Spleen (tissue), 11 donors: ENCODE measurements around the gene ARNT2. TPM values are rescaled to one million over a fixed set of nuclear protein-coding genes. Genes with fewer than 3 reads are reported as not detected.

Experiments
- DNase-seq: peaks from one replicate; pipeline ENCODE4 v3.0.0-alpha.2; 2020
- H3K27ac ChIP-seq, 8 donors: fragments of 200-600 bp; sonication (generic) in 7 of 8; 1 replicate in 4 of 8; 2 replicates in 4 of 8; pipeline versions ENCODE4 v1.5.0 to v1.8.0; 2016 to 2021; ENCODE audit warnings: inconsistent platforms in 4 of 8, mild to moderate bottlenecking in 4 of 8, moderate library complexity in 1 of 8
- H3K27me3 ChIP-seq, 7 donors: fragments of 200-600 bp; sonication (generic) in 6 of 7; replicated peaks in 1 of 7; 1 replicate in 4 of 7; 2 replicates in 3 of 7; pipeline versions ENCODE4 v1.5.0 to v1.8.0; 2016 to 2021; ENCODE audit warnings: inconsistent platforms in 3 of 7, mild to moderate bottlenecking in 1 of 7
- H3K36me3 ChIP-seq, 6 donors: fragments of 200-600 bp; sonication (generic) in 5 of 6; 1 replicate in 4 of 6; 2 replicates in 2 of 6; pipeline versions ENCODE4 v1.5.0 to v1.8.0; 2016 to 2021; ENCODE audit warnings: inconsistent platforms in 2 of 6
- H3K4me1 ChIP-seq, 6 donors: fragments of 200-600 bp; sonication (generic) in 5 of 6; 1 replicate in 3 of 6; 2 replicates in 3 of 6; pipeline versions ENCODE4 v1.5.0 to v1.8.0; 2016 to 2021; ENCODE audit warnings: inconsistent platforms in 3 of 6
- H3K4me3 ChIP-seq, 8 donors: fragments of 200-600 bp; sonication (generic) in 7 of 8; 1 replicate in 4 of 8; 2 replicates in 4 of 8; pipeline versions ENCODE4 v1.5.0 to v1.8.0; 2016 to 2021; ENCODE audit warnings: inconsistent platforms in 4 of 8, mild to moderate bottlenecking in 4 of 8, moderate library complexity in 2 of 8
- H3K9me3 ChIP-seq, 8 donors: fragments of 200-600 bp; sonication (generic) in 7 of 8; 1 replicate in 4 of 8; 2 replicates in 4 of 8; pipeline versions ENCODE4 v1.5.0 to v1.8.0; 2016 to 2021; ENCODE audit warnings: inconsistent platforms in 4 of 8
- CTCF ChIP-seq, 11 experiments: fragments of 200-600 bp in 7 of 11; fragments of 450-650 bp in 4 of 11; sonication (generic) in 4 of 11; IDR thresholded peaks in 8 of 11; conservative IDR thresholded peaks in 3 of 11; 1 replicate in 7 of 11; 2 replicates in 4 of 11; pipeline versions ENCODE4 v1.4.0 to v1.8.0; 2016 to 2021; ENCODE audit warnings: antibody characterized with exemption in 11 of 11, inconsistent platforms in 4 of 11, mild to moderate bottlenecking in 1 of 11
- POLR2A ChIP-seq, 3 donors: fragments of 450-650 bp; IDR thresholded peaks; one replicate each; pipeline ENCODE4 v1.5.1; 2017; ENCODE audit warnings: antibody characterized with exemption in 3 of 3, mild to moderate bottlenecking in 1 of 3
- POLR2AphosphoS5 ChIP-seq, 3 donors: sonication (generic); formaldehyde crosslinking; IDR thresholded peaks; one replicate each; pipeline ENCODE4 v1.5.1; 2017; ENCODE audit warnings: antibody characterized with exemption in 3 of 3
- WGBS, 5 donors: extraction: QIAGEN DNeasy Blood & Tissue Kit in 3 of 5; methylation state at CpG; one replicate each; pipeline versions ENCODE4 v1.1.5 to v1.1.7; 2013 to 2018; 5-methylcytosine and 5-hydroxymethylcytosine counted together
- intact Hi-C: fragments of 100-400 bp; cut with DNase I; formaldehyde crosslinking; loops from one replicate; pipeline ENCODE4 v1.15.0; 2023; ENCODE audit warnings: low total_unique reads
- polyA plus RNA-seq, 3 donors: library from polyadenylated mRNA; stranded (reverse); fragments of 200-250 nt; gene quantifications; one replicate each; pipeline ENCODE4 v1.2.1, GENCODE V29; 2013
- total RNA-seq, 7 donors: library from RNA; depleted of rRNA in 3 of 7; stranded (reverse); fragments of >200 nt in 3 of 7; fragmentation: NEBNext Ultra II Directional in 4 of 7; extraction: Animal tissue kit (Norgen Biotek cat#: 25700) in 4 of 7; gene quantifications; one replicate each; pipeline versions ENCODE4 v1.1.0 to v1.2.1, GENCODE V29; 2016 to 2021
- donor health status: healthy with polysubstance abuse.
- donor health status: DM: no; HTN: no; CAD: no; lungs with moderate emphysema.
- donor health status: DM: no; HTN: no; CAD: no.
- donor health status: Bipolar disorder and iron deficiency.
- donor health status: healthy.
- donor health status: DM: no; HTN: no; CAD: no.
- donor health status: DM: yes; HTN: yes; CAD: no.

ARNT2 gene
- total and polyA plus RNA-seq, 10 donors = 1.9 to 12.3 (median 9.1) TPM

DNA sequence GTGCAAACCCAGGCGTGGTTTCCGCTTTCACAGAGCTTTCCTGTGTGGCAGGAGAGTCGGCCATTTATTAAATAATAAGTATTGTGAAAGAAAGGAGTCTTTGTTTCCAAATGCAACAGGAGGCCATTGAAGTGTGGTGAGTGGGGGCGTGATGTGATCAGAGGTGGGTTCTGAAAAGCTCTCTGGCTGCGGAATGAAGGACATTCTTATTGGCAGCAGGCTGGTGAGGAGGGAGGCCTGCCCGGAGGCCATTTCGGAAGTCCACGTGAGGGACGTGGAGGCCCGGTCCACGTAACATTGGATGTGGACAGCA, 11.1 kb downstream of the ARNT2 start:
- DNase-seq = no peak

GRCh38 chr15:80416702-80417101, 12.5 kb downstream of the ARNT2 start:
- TF ChIP-seq CTCF (IDR thresholded peaks at IDR 0.05 in 8 of 11, conservative IDR thresholded peaks at IDR 0.05 in 3 of 11) = no peak
- no peak for TF ChIP-seq POLR2AphosphoS5 (IDR thresholded peaks at IDR 0.05)
- Histone ChIP-seq H3K9me3 (no peaks in the 10 kb centered on the region), H3K4me1 (peaks cover 0 to 30% (median 14%) of the 10 kb centered on the region in 6 donors), H3K27me3 (peaks cover 0 to 8% (median 0%) of the 10 kb centered on the region in 7 donors), H3K36me3 (no peaks in the 10 kb centered on the region), H3K27ac (no peak overlapping the region), H3K4me3 (no peak overlapping the region)
- no peak for DNase-seq
- intact Hi-C loops = no loop called here
- 70 to 78% (median 73%) methylated on average over 4 of the region's 4 CpGs for WGBS, 5 donors

More for the DNA sequence above, 11.1 kb downstream of the ARNT2 start:
- intact Hi-C loops = no loop called here
- Histone ChIP-seq H3K9me3 (no peaks in the 10 kb centered on the region), H3K27me3 (peaks cover 0 to 8% (median 0%) of the 10 kb centered on the region in 7 donors), H3K4me3 (no peak overlapping the region), H3K4me1 (peaks cover 0 to 30% (median 14%) of the 10 kb centered on the region in 6 donors), H3K36me3 (no peaks in the 10 kb centered on the region), H3K27ac (no peak overlapping the region)
- WGBS, 5 donors = 82 to 91% (median 90%) methylated on average over 11 of the region's 11 CpGs
- TF ChIP-seq POLR2A (IDR thresholded peaks at IDR 0.05) (no peak), POLR2AphosphoS5 (IDR thresholded peaks at IDR 0.05) (no peak)

DNA sequence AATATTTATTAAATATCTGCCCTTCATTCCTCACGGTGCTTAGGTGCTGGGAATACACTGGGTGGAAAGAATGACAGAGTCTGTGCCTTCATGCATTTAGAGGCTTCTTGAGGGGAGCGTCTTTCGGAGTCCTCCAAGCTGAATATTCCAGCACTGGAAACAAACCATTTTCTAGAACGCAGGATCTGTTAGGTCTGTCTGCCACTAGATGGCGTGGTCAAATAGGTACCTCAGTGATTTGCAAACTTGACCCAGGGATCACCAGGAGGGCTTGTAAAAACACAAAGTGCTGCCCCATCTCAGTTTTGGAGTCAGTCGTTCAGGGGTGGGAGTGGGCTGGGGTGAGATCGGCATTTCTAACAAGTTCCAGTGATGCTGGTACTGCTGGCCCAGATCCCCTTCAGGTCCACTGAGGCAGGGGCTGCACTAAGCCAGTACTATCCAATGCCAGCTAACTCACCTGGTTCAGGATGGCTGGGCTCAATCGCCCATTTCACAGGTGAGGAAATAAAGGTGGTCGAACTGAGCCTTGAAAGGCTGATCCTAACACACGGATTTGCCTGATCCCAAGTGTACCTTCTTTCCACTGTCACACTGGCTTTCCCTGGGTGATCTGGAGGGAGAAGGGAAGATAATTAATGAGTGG, 14.8 kb downstream of the ARNT2 start:
- no peak for TF ChIP-seq POLR2A (IDR thresholded peaks at IDR 0.05)
- TF ChIP-seq CTCF (IDR thresholded peaks at IDR 0.05 in 8 of 11, conservative IDR thresholded peaks at IDR 0.05 in 3 of 11) = peak in 5 of 11 experiments; percentile 29 to 55 (median 34)
- peak overlapping the region in 4 of 8 donors; percentile 3 to 51 (median 41) for H3K27ac ChIP-seq
- 51 to 58% (median 57%) methylated on average over 10 of the region's 10 CpGs for WGBS, 5 donors
- no peak overlapping the region for H3K4me3 ChIP-seq
- H3K27me3 ChIP-seq = peaks cover 0 to 8% (median 0%) of the 10 kb centered on the region in 7 donors
- H3K36me3 ChIP-seq = no peaks in the 10 kb centered on the region
- peaks cover 0 to 16% (median 1%) of the 10 kb centered on the region in 6 donors for H3K4me1 ChIP-seq
- intact Hi-C loops = no loop called here
- DNase-seq = no peak
- H3K9me3 ChIP-seq = no peaks in the 10 kb centered on the region

- TF ChIP-seq CTCF (IDR thresholded peaks at IDR 0.05 in 8 of 11, conservative IDR thresholded peaks at IDR 0.05 in 3 of 11) = no peak
- TF ChIP-seq POLR2AphosphoS5 (IDR thresholded peaks at IDR 0.05) = no peak
- TF ChIP-seq POLR2A (IDR thresholded peaks at IDR 0.05) = no peak
- WGBS, 5 donors = 43 to 58% (median 53%) methylated on average over 4 to 5 of the region's 5 CpGs
- Histone ChIP-seq H3K4me3 (no peak overlapping the region), H3K9me3 (no peaks in the 10 kb centered on the region), H3K4me1 (peaks cover 0 to 15% (median 0%) of the 10 kb centered on the region in 6 donors), H3K27me3 (peaks cover 0 to 8% (median 0%) of the 10 kb centered on the region in 7 donors), H3K27ac (peak overlapping the region in 4 of 8 donors; percentile 3 to 51 (median 41)), H3K36me3 (no peaks in the 10 kb centered on the region)
- intact Hi-C loops = no loop called here
- DNase-seq = no peak
Observed at GRCh38 chr15:80419546-80419945, 15.4 kb downstream of the ARNT2 start.
